Neural cell (in vitro differentiated cells): Measurements from ENCODE around the gene FBLN5. TPM values are rescaled to one million over a fixed set of nuclear protein-coding genes. Genes with fewer than 3 reads are reported as not detected.

Experiments
- H2AFZ ChIP-seq: fragments of 200-600, 300-800 bp; sonication (generic), shearing (Covaris generic); 2 replicates; pipeline ENCODE4 v1.6.0; 2014; ENCODE audit warnings: low read depth, mild to moderate bottlenecking, antibody characterized with exemption, low read length, moderate library complexity
- H3F3A ChIP-seq: fragments of 200-600 bp; shearing (Covaris generic); 2 replicates; pipeline ENCODE4 v1.6.1; 2016; ENCODE audit warnings: mild to moderate bottlenecking, moderate library complexity, mixed read lengths, antibody characterized with exemption, low read length; ENCODE audit not compliant: insufficient read depth, poor library complexity, severe bottlenecking
- H3K27ac ChIP-seq: fragments of 200-600, 300-800 bp; sonication (generic), shearing (Covaris generic); 2 replicates; pipeline ENCODE4 v1.5.1; 2014; ENCODE audit warnings: mild to moderate bottlenecking, low read length, moderate library complexity
- H3K27me3 ChIP-seq: fragments of 300-800, 200-600 bp; sonication (generic), shearing (Covaris generic); 2 replicates; pipeline ENCODE4 v1.6.0; 2014; ENCODE audit warnings: mild to moderate bottlenecking, low read depth, low read length, moderate library complexity; ENCODE audit not compliant: insufficient read depth
- H3K36me3 ChIP-seq: fragments of 300-800, 200-600 bp; sonication (generic), shearing (Covaris generic); 2 replicates; pipeline ENCODE4 v1.5.1; 2014; ENCODE audit warnings: mild to moderate bottlenecking, antibody characterized with exemption, low read length, moderate library complexity; ENCODE audit not compliant: insufficient read depth
- H3K4me2 ChIP-seq: fragments of 300-800, 200-600 bp; sonication (generic), shearing (Covaris generic); 2 replicates; pipeline ENCODE4 v1.6.0; 2014; ENCODE audit warnings: mild to moderate bottlenecking, low read length
- H3K4me3 ChIP-seq: fragments of 300-800, 200-600 bp; sonication (generic), shearing (Covaris generic); 2 replicates; pipeline ENCODE4 v1.5.1; 2014; ENCODE audit warnings: mild to moderate bottlenecking, low read length, moderate library complexity
- H3K79me2 ChIP-seq: fragments of 200-600 bp; shearing (Covaris generic); replicated peaks from 2 replicates; pipeline ENCODE4 v1.6.0; 2014; ENCODE audit warnings: mild to moderate bottlenecking, low read length, moderate library complexity; ENCODE audit not compliant: insufficient read depth
- H3K9ac ChIP-seq: fragments of 300-800, 200-600 bp; sonication (generic), shearing (Covaris generic); 2 replicates; pipeline ENCODE4 v1.6.1; 2016; ENCODE audit warnings: mild to moderate bottlenecking, low read length, mixed read lengths
- H3K9me2 ChIP-seq: fragments of 200-600 bp; shearing (Covaris generic); 2 replicates; pipeline ENCODE4 v1.6.1; 2016; ENCODE audit warnings: mild to moderate bottlenecking, low read length, mixed read lengths; ENCODE audit not compliant: insufficient read depth
- H3K9me3 ChIP-seq: fragments of 200-600, 300-800 bp; sonication (generic), shearing (Covaris generic); 2 replicates; pipeline ENCODE4 v1.6.1; 2016; ENCODE audit warnings: mild to moderate bottlenecking, mixed run types, low read length, moderate library complexity, mixed read lengths
- H4K20me1 ChIP-seq: fragments of 200-600 bp; shearing (Covaris generic); 2 replicates; pipeline ENCODE4 v1.6.1; 2016; ENCODE audit warnings: mild to moderate bottlenecking, mixed run types; ENCODE audit not compliant: insufficient read depth
- EP300 ChIP-seq: fragments of 450-650 bp; conservative IDR thresholded peaks from 2 replicates; pipeline ENCODE4 v1.6.1; 2014; ENCODE audit warnings: antibody characterized with exemption, mild to moderate bottlenecking, moderate library complexity; ENCODE audit not compliant: poor library complexity, severe bottlenecking
- EZH2 ChIP-seq: fragments of 200-600, 300-800 bp; shearing (Covaris generic), sonication (generic); IDR thresholded peaks from 2 replicates; pipeline ENCODE4 v1.6.1; 2014; ENCODE audit warnings: antibody characterized with exemption, low read length, borderline replicate concordance, mild to moderate bottlenecking; ENCODE audit not compliant: insufficient read depth, poor library complexity, severe bottlenecking
- MXI1 ChIP-seq: fragments of 450-650 bp; conservative IDR thresholded peaks from 2 replicates; pipeline ENCODE4 v1.6.1; 2014; ENCODE audit warnings: antibody characterized with exemption, mild to moderate bottlenecking; ENCODE audit not compliant: poor library complexity, severe bottlenecking
- POLR2AphosphoS5 ChIP-seq: IDR thresholded peaks from 2 replicates; pipeline ENCODE4 v1.6.1; 2012
- RAD21 ChIP-seq: fragments of 450-650 bp; conservative IDR thresholded peaks from 2 replicates; pipeline ENCODE4 v1.6.1; 2014; ENCODE audit warnings: antibody characterized with exemption, mild to moderate bottlenecking, moderate library complexity
- SMC3 ChIP-seq: fragments of 450-650 bp; conservative IDR thresholded peaks from 2 replicates; pipeline ENCODE4 v1.6.1; 2014; ENCODE audit warnings: antibody characterized with exemption, mild to moderate bottlenecking, moderate library complexity; ENCODE audit not compliant: poor library complexity
- TAF1 ChIP-seq: IDR thresholded peaks from 2 replicates; pipeline ENCODE4 v1.6.1; 2012; ENCODE audit warnings: low read depth
- polyA plus RNA-seq: library from polyadenylated mRNA; depleted of rRNA; stranded (reverse); fragments of >200 nt; gene quantifications from 2 replicates; pipeline ENCODE4 v1.2.3, GENCODE V29; 2014
- TF ChIP-seq, protein P1 (sequence below): fragments of 450-650 bp; IDR thresholded peaks from 2 replicates; pipeline ENCODE4 v1.5.1; 2014; ENCODE audit warnings: antibody characterized with exemption, mild to moderate bottlenecking, moderate library complexity; ENCODE audit not compliant: poor library complexity, severe bottlenecking
- TF ChIP-seq, protein P2 (sequence below): IDR thresholded peaks from 2 replicates; pipeline ENCODE4 v1.6.1; 2012; ENCODE audit warnings: borderline replicate concordance

FBLN5 gene
- polyA plus RNA-seq, 1 donor from 2014 or later, result 1.5 TPM

DNA sequence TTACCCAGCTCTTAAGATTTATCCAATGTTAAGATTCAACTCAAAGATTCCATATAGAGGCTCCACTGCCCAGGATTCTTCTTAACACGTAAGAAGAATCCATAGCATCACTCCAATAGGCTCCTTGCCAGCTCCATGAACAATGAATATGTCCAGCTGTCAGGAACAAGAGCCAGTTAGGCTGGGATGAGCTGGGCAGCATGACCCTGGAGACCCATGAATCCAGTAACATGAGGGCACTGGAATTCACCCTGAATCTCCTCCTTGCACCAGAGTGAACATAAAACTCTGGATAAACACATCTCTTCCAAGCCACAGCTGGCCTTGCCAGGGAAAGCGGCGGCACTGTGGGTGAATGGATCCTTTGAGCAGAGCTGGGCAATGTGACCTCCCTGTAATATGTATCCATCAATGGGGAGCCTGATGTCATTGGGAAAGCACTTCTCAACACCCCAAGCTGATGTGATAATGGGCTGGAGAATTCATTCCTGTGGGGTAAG lies 55.7 kb downstream of the FBLN5 start:
- no peak overlapping the region for H3K4me3 ChIP-seq
- H3K9me3 ChIP-seq, result no peaks in the 10 kb centered on the region
- TF ChIP-seq TAF1, result no peak
- no peak for TF ChIP-seq EP300
- TF ChIP-seq, protein P1, sequence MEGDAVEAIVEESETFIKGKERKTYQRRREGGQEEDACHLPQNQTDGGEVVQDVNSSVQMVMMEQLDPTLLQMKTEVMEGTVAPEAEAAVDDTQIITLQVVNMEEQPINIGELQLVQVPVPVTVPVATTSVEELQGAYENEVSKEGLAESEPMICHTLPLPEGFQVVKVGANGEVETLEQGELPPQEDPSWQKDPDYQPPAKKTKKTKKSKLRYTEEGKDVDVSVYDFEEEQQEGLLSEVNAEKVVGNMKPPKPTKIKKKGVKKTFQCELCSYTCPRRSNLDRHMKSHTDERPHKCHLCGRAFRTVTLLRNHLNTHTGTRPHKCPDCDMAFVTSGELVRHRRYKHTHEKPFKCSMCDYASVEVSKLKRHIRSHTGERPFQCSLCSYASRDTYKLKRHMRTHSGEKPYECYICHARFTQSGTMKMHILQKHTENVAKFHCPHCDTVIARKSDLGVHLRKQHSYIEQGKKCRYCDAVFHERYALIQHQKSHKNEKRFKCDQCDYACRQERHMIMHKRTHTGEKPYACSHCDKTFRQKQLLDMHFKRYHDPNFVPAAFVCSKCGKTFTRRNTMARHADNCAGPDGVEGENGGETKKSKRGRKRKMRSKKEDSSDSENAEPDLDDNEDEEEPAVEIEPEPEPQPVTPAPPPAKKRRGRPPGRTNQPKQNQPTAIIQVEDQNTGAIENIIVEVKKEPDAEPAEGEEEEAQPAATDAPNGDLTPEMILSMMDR, result no peak
- no peak for TF ChIP-seq POLR2AphosphoS5
- no peak for TF ChIP-seq RAD21
- no peak for TF ChIP-seq EZH2
- TF ChIP-seq SMC3, result no peak
- TF ChIP-seq MXI1, result no peak
- TF ChIP-seq, protein P2, sequence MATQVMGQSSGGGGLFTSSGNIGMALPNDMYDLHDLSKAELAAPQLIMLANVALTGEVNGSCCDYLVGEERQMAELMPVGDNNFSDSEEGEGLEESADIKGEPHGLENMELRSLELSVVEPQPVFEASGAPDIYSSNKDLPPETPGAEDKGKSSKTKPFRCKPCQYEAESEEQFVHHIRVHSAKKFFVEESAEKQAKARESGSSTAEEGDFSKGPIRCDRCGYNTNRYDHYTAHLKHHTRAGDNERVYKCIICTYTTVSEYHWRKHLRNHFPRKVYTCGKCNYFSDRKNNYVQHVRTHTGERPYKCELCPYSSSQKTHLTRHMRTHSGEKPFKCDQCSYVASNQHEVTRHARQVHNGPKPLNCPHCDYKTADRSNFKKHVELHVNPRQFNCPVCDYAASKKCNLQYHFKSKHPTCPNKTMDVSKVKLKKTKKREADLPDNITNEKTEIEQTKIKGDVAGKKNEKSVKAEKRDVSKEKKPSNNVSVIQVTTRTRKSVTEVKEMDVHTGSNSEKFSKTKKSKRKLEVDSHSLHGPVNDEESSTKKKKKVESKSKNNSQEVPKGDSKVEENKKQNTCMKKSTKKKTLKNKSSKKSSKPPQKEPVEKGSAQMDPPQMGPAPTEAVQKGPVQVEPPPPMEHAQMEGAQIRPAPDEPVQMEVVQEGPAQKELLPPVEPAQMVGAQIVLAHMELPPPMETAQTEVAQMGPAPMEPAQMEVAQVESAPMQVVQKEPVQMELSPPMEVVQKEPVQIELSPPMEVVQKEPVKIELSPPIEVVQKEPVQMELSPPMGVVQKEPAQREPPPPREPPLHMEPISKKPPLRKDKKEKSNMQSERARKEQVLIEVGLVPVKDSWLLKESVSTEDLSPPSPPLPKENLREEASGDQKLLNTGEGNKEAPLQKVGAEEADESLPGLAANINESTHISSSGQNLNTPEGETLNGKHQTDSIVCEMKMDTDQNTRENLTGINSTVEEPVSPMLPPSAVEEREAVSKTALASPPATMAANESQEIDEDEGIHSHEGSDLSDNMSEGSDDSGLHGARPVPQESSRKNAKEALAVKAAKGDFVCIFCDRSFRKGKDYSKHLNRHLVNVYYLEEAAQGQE, result no peak
- H3K27ac ChIP-seq, result no peak overlapping the region
- no peak overlapping the region for H3K4me2 ChIP-seq
- H3K9me2 ChIP-seq, result no peaks in the 10 kb centered on the region
- H3K36me3 ChIP-seq, result no peaks in the 10 kb centered on the region
- no peaks in the 10 kb centered on the region for H3K27me3 ChIP-seq
- H3K9ac ChIP-seq, result no peak overlapping the region
- no peak overlapping the region for H2AFZ ChIP-seq
- no peaks in the 10 kb centered on the region for H4K20me1 ChIP-seq
- H3F3A ChIP-seq, result no peaks in the 10 kb centered on the region
- H3K79me2 ChIP-seq, result no peaks in the 10 kb centered on the region

DNA sequence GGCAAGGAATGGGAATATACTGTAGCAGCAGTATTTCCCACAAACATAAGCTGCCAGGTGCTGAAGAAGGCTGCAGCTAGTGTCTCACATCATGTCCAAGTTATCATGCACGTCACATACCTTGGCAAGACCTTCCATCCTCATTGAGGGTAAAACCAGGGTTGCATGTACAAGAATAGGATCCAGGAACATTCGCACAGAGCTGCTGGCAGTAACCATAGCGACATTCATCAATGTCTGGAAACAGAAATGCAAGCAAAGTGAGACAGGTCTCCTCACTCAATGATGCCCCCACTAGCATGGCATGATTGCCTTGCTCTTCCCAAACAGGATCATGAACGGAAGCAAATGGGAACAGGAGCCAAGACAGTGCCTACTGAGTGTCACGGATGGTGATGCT lies 56.4 kb downstream of the FBLN5 start:
- H3K79me2 ChIP-seq, result no peaks in the 10 kb centered on the region
- H3K27ac ChIP-seq, result no peak overlapping the region
- no peak overlapping the region for H3K4me2 ChIP-seq
- H3K36me3 ChIP-seq, result no peaks in the 10 kb centered on the region
- H3K4me3 ChIP-seq, result no peak overlapping the region
- H3K9me2 ChIP-seq, result no peaks in the 10 kb centered on the region
- H3K9ac ChIP-seq, result no peak overlapping the region
- no peak overlapping the region for H2AFZ ChIP-seq
- H3K27me3 ChIP-seq, result no peaks in the 10 kb centered on the region
- H3F3A ChIP-seq, result no peaks in the 10 kb centered on the region
- no peaks in the 10 kb centered on the region for H4K20me1 ChIP-seq
- TF ChIP-seq EP300 (peak; percentile 11), MXI1 (no peak), TAF1 (no peak), RAD21 (no peak), SMC3 (no peak), POLR2AphosphoS5 (no peak), EZH2 (no peak)
- TF ChIP-seq, protein P1, result no peak
- TF ChIP-seq, protein P2, result no peak
- no peaks in the 10 kb centered on the region for H3K9me3 ChIP-seq
